Lower leg skin (tissue), 4 donors: ENCODE results near the gene SHPK. TPM values are rescaled to one million over a fixed set of nuclear protein-coding genes. Genes with fewer than 3 reads are reported as not detected.

ENCODE experiments used
- DNase-seq, 2 donors: peaks; one replicate each; pipeline ENCODE4 v3.0.0-alpha.2; 2019; ENCODE audit warnings: low spot score in 2 of 2
- H3K4me3 ChIP-seq: fragments of 200-600 bp; sonication (generic); 2 replicates; pipeline ENCODE4 v1.5.1; 2017; ENCODE audit warnings: mild to moderate bottlenecking, low read depth; ENCODE audit not compliant: poor library complexity, severe bottlenecking
- POLR2A ChIP-seq, 2 donors: fragments of 450-650 bp; IDR thresholded peaks; one replicate each; pipeline ENCODE4 v1.6.1; 2016 to 2017; ENCODE audit warnings: antibody characterized with exemption in 2 of 2, mild to moderate bottlenecking in 1 of 2, moderate library complexity in 1 of 2
- WGBS, 2 donors: methylation state at CpG; one replicate each; pipeline ENCODE4 v1.1.5; 2018; 5-methylcytosine and 5-hydroxymethylcytosine counted together
- intact Hi-C: fragments of 100-400 bp; cut with DNase I; formaldehyde crosslinking; loops from one replicate; pipeline ENCODE4 v1.15.0; 2023; ENCODE audit warnings: low total_unique reads
- total RNA-seq, 4 donors: library from RNA; depleted of rRNA; stranded (reverse); fragments of >200 nt; gene quantifications; one replicate each; pipeline ENCODE4 v1.1.0, GENCODE V29; 2016
- TF ChIP-seq, protein P1 (sequence below), 3 donors: fragments of 450-650 bp; IDR thresholded peaks; one replicate each; pipeline ENCODE4 v1.5.1; 2016; ENCODE audit warnings: antibody characterized with exemption in 3 of 3, mild to moderate bottlenecking in 3 of 3, moderate library complexity in 2 of 3

SHPK gene
- total RNA-seq, 4 donors from 2014 or later, result 18.2 to 30.3 (median 23.1) TPM

DNA sequence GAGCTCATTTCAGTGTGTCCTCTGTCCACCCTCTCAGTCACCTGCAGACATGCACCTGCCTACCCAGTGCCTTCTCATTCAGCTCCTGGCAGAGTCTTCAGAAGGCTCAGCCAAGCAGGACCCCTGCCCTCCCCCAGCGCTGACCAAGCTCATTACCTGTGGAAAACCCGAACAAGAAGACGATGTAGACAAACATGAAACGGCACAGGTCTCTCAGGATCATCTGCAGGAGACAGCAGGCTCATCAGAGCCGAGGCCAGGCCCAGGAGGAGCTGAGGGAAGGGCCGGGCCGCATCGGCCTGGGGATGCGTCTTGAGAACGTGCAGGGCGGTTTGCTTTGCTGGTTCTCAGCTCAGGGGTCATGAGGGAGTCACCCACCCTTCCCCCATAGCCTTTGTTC lies 59.1 kb downstream of the SHPK start:
- no peak for DNase-seq
- intact Hi-C loops, result no loop called here
- 94 to 95% methylated on average over 9 to 11 of the region's 11 CpGs for WGBS, 2 donors
- TF ChIP-seq POLR2A (IDR thresholded peaks at IDR 0.05), result no peak
- TF ChIP-seq, protein P1, sequence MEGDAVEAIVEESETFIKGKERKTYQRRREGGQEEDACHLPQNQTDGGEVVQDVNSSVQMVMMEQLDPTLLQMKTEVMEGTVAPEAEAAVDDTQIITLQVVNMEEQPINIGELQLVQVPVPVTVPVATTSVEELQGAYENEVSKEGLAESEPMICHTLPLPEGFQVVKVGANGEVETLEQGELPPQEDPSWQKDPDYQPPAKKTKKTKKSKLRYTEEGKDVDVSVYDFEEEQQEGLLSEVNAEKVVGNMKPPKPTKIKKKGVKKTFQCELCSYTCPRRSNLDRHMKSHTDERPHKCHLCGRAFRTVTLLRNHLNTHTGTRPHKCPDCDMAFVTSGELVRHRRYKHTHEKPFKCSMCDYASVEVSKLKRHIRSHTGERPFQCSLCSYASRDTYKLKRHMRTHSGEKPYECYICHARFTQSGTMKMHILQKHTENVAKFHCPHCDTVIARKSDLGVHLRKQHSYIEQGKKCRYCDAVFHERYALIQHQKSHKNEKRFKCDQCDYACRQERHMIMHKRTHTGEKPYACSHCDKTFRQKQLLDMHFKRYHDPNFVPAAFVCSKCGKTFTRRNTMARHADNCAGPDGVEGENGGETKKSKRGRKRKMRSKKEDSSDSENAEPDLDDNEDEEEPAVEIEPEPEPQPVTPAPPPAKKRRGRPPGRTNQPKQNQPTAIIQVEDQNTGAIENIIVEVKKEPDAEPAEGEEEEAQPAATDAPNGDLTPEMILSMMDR (IDR thresholded peaks at IDR 0.05), result no peak
- no peak overlapping the region for H3K4me3 ChIP-seq

DNA sequence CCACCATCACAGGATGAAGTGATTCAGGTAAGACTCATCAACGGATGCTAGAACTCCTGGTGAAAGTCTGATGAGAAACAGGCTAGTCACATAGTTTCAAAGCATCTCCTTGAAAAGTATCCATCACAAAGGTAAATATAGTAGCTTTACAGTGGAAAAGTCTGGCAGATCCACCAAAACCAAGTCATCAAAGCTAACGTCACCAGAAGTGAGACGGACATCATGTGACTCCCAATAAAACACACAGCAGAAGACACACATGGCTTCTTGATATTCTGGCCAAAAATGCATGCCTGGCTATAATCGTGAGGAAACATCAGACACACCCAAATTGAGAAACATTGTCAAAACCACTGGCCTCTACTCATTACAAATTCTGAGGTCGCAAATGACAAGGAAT lies 60.5 kb downstream of the SHPK start:
- WGBS, 2 donors, result 51 to 57% methylated on average over 5 of the region's 5 CpGs
- intact Hi-C loops, result no loop called here
- TF ChIP-seq, protein P1 (IDR thresholded peaks at IDR 0.05), result no peak

GRCh38 chr17:3574231-3574630 lies 61.8 kb downstream of the SHPK start:
- 83 to 94% methylated on average over 7 of the region's 7 CpGs for WGBS, 2 donors
- TF ChIP-seq, protein P1 (IDR thresholded peaks at IDR 0.05), result no peak
- DNase-seq, result no peak
- intact Hi-C loops, result no loop called here
- no peak overlapping the region for H3K4me3 ChIP-seq

More for the DNA sequence above, 60.5 kb downstream of the SHPK start:
- no peak overlapping the region for H3K4me3 ChIP-seq
- peak in 1 of 2 donors; percentile 48 for DNase-seq

DNA sequence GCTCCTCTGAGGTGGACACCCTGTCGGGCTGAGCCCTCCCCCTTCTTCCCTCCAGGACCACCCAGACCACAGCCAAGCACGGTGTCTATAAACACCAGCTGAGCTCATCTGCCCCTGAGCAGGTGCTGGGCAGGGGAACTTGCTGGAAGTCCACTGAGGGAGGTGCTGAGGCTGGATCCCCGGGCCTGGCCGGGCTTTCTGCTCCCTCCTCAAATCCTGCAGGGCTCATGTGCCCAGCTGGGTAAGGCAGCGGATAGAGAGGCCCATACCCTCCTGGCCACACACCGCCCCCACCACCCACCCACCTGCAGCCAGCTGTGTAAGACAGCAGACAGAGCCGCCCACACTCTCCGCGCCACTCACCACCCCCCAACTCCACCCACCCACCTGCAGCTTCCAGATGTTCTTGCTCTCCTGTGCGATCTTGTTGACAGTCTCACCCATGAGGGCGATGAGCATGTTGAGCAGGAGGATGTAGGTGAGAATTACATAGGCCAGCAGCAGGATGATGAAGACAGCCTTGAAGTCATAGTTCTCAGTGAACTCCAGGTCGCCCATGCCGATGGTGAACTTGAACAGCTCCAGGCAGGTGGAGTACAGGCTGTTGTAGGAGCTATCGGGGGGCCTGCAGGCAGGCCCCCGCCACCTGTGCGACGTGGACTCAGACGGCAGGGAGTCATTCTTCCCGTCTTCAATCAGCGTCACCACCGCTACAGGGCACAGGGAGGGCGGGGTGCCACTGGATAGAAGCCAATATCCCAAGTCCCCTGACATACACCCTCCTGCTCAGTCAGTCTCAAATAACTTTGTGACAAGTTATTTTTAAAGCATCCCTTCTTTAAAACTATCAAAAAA lies 62.6 kb downstream of the SHPK start:
- WGBS, 2 donors, result 84 to 86% methylated on average over 18 to 22 of the region's 22 CpGs
- TF ChIP-seq, protein P1 (IDR thresholded peaks at IDR 0.05), result no peak
- TF ChIP-seq POLR2A (IDR thresholded peaks at IDR 0.05), result no peak

DNA sequence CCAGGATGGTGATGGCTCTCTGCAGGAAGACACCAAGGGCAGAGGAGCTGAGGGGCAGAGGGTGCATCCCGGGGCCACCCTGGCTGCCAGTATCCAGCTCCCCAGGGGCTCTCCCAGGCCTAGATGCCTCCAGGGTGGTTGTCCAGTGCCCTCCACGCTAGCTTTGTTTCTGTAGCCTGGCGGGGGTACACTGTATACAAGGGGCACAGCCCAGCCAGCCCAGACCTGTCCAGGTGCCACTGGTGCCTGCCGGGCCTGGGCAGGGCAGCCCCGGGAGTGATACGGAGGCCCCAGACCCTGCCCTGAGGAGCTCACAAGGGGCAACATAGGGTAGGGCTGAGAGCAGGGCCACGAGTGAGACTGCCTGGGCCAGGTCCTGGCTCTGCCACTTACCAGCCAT lies 63.8 kb downstream of the SHPK start:
- intact Hi-C loops, result no loop called here
- 92 to 94% methylated on average over 6 of the region's 7 CpGs for WGBS, 2 donors
- TF ChIP-seq, protein P1 (IDR thresholded peaks at IDR 0.05), result no peak
- H3K4me3 ChIP-seq, result no peak overlapping the region
- DNase-seq, result no peak

More for the DNA sequence above, 62.6 kb downstream of the SHPK start:
- intact Hi-C loops, result no loop called here
- no peak for DNase-seq
- H3K4me3 ChIP-seq, result no peak overlapping the region
